Endothelial cell of umbilical vein (primary cell): Measurements from ENCODE around the gene ZC3H12C.

Experiments
- CTCF ChIP-seq, 2 donors: IDR thresholded peaks; 1 replicate in 1 of 2; 2 replicates in 1 of 2; pipeline ENCODE4 v1.5.1; 2011; ENCODE audit warnings: low read length in 2 of 2, mild to moderate bottlenecking in 2 of 2, moderate library complexity in 2 of 2, control low read depth in 1 of 2, inconsistent platforms in 1 of 2, low read depth in 1 of 2; ENCODE audit not compliant: insufficient read depth in 1 of 2; ENCODE audit errors: extremely low read depth in 1 of 2
- EZH2 ChIP-seq: IDR thresholded peaks from 2 replicates; pipeline ENCODE4 v1.6.1; 2012; ENCODE audit warnings: borderline replicate concordance, low read depth, mild to moderate bottlenecking, moderate library complexity, low read length, inconsistent platforms; ENCODE audit not compliant: severe bottlenecking
- GATA2 ChIP-seq: IDR thresholded peaks from 2 replicates; pipeline ENCODE4 v1.7.0; 2011; ENCODE audit warnings: low read depth, mild to moderate bottlenecking, moderate library complexity, mixed read lengths, low read length; ENCODE audit not compliant: insufficient read length, insufficient read depth
- MYC ChIP-seq: IDR thresholded peaks from one replicate; pipeline ENCODE4 v1.6.1; 2011; ENCODE audit warnings: mild to moderate bottlenecking, low read depth, low read length
- POLR2A ChIP-seq: IDR thresholded peaks from 2 replicates; pipeline ENCODE4 v1.6.1; 2012; ENCODE audit warnings: low read depth, mild to moderate bottlenecking, control low read depth, low read length
- POLR2AphosphoS5 ChIP-seq: IDR thresholded peaks from 2 replicates; pipeline ENCODE4 v1.6.1; 2012; ENCODE audit warnings: low read depth, mild to moderate bottlenecking, control low read depth, low read length, moderate library complexity; ENCODE audit not compliant: insufficient read depth

- TF ChIP-seq CTCF (IDR thresholded peaks at IDR 0.05; ENCODE audit: extremely low read depth in 1 of 2, insufficient read depth in 1 of 2, low read depth in 1 of 2, low read length in 2 of 2) = no peak
- TF ChIP-seq EZH2 = no peak
- no peak for TF ChIP-seq POLR2AphosphoS5
- TF ChIP-seq GATA2 = no peak
- no peak for TF ChIP-seq POLR2A
- TF ChIP-seq MYC = no peak
Measured at GRCh38 chr11:110077346-110077745, 15.8 kb upstream of the ZC3H12C start.
